ENCODE data around the gene PTPN20.
"Not testable (repeated sequence)": the region's sequence is repeated elsewhere in the genome, so short reads cannot be mapped to it uniquely, and the experiment has no call there.

The PTPN20 gene

DNA sequence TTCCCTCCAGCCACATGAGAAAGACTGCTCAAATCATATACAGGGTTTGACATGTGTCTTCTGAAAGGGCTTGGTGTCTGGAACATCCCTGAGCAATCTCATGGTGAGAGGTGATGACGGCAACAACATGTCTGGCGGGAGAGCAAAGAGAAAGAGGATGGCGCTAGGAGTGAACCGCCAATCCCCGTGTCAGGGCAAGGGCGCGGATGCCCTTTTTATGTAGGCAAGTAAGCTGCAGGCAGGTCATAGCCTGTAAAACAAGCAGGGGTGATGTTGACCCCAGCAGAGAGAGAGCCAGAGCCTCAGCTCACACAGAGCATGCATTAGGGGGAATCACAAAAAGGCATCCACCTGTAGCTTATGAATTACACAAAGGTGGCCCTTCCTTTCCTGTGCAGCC is 4.9 kb upstream of the PTPN20 start:
- H3K4me2 ChIP-seq (ENCODE audit: low read length); H3K27ac ChIP-seq; H3K4me3 ChIP-seq (ENCODE audit: low read depth, low read length); H3K4me1 ChIP-seq; H3K36me3 ChIP-seq (ENCODE audit: control insufficient read depth, insufficient read depth, low read length); H2AFZ ChIP-seq; H3K27me3 ChIP-seq (ENCODE audit: control insufficient read depth, insufficient read depth, low read length); H3K79me2 ChIP-seq; H3K9ac ChIP-seq; H3K9me3 ChIP-seq (ENCODE audit: control insufficient read depth, low read length): not testable (repeated sequence)

DNA sequence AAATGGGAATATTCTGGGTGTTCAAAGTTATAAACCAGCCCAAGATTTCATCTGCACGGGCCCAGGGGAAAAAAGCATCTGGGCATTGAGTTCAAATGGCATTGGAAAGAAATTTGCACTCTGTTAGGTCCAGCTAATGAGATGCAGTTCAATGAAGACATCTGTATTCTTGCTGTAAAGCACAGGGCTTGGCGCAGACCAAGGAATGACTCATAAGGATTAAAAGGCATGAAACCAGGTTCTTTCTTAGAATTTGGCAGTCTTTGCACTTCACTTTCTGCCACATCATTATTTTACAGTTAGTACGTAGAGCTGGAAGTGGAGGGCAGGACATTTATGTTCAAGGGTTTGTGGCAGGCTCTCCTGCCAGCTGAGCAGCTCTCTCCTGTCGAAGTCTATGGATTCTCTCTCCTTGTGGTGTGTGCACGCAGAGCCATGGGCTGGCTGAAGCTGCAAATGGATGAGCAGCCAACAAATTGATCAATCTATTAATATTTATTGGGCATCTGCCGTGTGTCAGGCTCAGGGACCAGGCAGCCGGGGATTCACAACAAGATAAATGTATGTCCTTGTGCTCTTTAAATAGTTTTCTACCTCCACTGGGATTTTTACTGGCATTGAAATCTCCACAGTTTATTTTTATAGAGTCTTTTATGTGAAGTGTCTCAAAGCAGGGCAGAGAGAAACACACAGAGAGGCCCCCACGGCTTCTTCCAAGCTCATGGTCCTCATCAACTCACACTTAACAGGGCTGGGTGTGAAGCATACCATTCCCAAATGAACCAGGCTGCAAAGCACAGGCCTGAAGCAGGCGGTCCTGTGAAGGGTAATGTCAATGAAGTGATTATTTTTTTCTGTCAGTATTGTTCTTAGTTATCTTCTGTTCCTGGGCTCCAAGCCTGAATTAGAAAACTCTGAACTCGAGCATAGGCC is 3.8 kb upstream of the PTPN20 start:
- not testable (repeated sequence) for H3K9ac ChIP-seq; H3K4me2 ChIP-seq (ENCODE audit: low read length); H2AFZ ChIP-seq; H3K9me3 ChIP-seq (ENCODE audit: control insufficient read depth, low read length); H3K36me3 ChIP-seq (ENCODE audit: control insufficient read depth, insufficient read depth, low read length); H3K27ac ChIP-seq; H3K4me3 ChIP-seq (ENCODE audit: low read depth, low read length); H3K79me2 ChIP-seq; H3K27me3 ChIP-seq (ENCODE audit: control insufficient read depth, insufficient read depth, low read length); H3K4me1 ChIP-seq

DNA sequence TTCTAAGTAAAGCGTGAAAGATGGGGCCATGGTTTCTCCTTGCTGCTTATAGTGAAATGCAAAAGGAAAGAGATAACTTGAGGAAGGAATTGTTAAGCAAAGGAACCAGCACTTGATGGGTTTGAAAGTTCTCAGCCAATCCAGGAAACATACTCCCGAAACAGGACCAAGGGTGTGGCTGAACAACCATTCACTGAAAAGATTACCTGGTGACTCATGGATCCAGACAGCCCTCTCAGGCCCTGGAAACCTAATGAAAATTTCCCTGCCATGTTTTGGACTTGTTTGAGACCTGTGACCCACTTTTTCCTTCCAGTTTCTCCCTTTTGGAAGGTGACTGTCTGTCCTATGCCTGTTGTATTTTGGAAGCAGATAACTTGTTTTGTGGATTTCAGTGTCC is 11.3 kb downstream of the PTPN20 start:
- not testable (repeated sequence) for H3K4me3 ChIP-seq (ENCODE audit: low read depth, low read length); H3K79me2 ChIP-seq; H3K9me3 ChIP-seq (ENCODE audit: control insufficient read depth, low read length); H3K27me3 ChIP-seq (ENCODE audit: control insufficient read depth, insufficient read depth, low read length); H3K36me3 ChIP-seq (ENCODE audit: control insufficient read depth, insufficient read depth, low read length); H2AFZ ChIP-seq; H3K27ac ChIP-seq; H3K9ac ChIP-seq; H3K4me2 ChIP-seq (ENCODE audit: low read length); H3K4me1 ChIP-seq

DNA sequence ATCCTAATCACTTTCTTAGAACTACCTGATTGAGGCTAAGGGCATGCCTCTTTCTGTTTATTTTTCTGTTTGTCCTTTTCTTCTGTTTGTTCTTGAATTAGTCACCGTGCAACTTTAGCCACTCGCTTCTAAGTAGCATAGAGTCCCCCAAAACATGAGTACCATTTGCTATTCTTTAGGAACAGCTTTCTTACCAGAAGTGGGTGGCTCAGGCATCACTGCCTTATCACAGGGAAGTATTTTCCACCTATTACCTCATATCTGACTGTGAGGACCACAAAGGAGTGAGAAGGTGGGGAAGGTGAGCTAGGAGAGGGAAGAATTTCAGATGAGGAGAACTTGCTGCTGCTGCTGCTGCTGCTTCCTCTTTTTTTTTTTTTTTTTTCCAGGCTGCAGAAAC is 13.9 kb downstream of the PTPN20 start:
- not testable (repeated sequence) for H3K9me3 ChIP-seq (ENCODE audit: control insufficient read depth, low read length); H3K9ac ChIP-seq; H3K27ac ChIP-seq; H3K4me1 ChIP-seq; H3K36me3 ChIP-seq (ENCODE audit: control insufficient read depth, insufficient read depth, low read length); H2AFZ ChIP-seq; H3K4me3 ChIP-seq (ENCODE audit: low read depth, low read length); H3K27me3 ChIP-seq (ENCODE audit: control insufficient read depth, insufficient read depth, low read length); H3K4me2 ChIP-seq (ENCODE audit: low read length); H3K79me2 ChIP-seq

DNA sequence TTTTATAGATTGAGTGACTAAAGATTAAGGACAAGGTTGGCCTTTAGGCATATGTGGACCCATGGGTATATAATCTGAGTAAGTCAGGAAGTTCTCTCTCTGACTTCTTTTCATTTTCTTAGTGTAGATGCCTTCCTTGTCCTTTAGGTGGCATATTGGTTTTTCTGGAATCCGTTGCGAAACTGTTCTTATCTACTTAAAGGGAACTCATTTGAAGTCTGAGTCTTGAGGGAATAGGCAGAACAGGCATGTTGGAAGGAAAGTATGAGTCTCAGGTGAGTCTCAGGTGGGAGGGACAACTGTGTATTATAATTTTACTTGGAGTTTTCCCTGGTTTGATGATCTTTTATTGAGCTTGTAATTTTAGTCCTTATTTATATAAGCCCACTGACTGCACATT is 14.6 kb downstream of the PTPN20 start:
- H3K36me3 ChIP-seq (ENCODE audit: control insufficient read depth, insufficient read depth, low read length); H3K27me3 ChIP-seq (ENCODE audit: control insufficient read depth, insufficient read depth, low read length); H3K4me3 ChIP-seq (ENCODE audit: low read depth, low read length); H3K9ac ChIP-seq; H3K79me2 ChIP-seq; H3K4me2 ChIP-seq (ENCODE audit: low read length); H3K27ac ChIP-seq; H3K4me1 ChIP-seq; H2AFZ ChIP-seq; H3K9me3 ChIP-seq (ENCODE audit: control insufficient read depth, low read length): not testable (repeated sequence)

DNA sequence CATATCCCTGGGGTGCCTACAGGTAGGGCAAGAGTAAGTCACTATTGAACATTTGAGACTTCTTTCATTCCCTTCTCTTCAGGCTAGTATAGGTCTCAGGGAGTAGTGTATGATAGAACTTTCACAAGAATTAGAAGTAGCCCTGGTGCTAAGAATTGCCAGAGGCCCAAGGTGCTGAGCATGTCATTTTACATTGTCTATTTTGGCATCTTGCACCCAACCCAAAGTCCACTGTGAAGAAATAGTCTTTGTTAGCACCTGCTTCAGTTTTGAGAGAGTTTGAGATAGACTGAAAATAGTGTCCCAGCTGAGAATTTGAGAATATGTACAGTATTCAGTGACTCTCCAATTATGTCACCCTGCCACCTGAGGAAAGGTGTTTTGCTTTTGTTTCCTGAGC is 17.6 kb downstream of the PTPN20 start:
- not testable (repeated sequence) for H3K4me1 ChIP-seq; H3K27ac ChIP-seq; H3K9ac ChIP-seq; H3K4me3 ChIP-seq (ENCODE audit: low read depth, low read length); H3K4me2 ChIP-seq (ENCODE audit: low read length); H3K27me3 ChIP-seq (ENCODE audit: control insufficient read depth, insufficient read depth, low read length); H2AFZ ChIP-seq; H3K79me2 ChIP-seq; H3K9me3 ChIP-seq (ENCODE audit: control insufficient read depth, low read length); H3K36me3 ChIP-seq (ENCODE audit: control insufficient read depth, insufficient read depth, low read length)

DNA sequence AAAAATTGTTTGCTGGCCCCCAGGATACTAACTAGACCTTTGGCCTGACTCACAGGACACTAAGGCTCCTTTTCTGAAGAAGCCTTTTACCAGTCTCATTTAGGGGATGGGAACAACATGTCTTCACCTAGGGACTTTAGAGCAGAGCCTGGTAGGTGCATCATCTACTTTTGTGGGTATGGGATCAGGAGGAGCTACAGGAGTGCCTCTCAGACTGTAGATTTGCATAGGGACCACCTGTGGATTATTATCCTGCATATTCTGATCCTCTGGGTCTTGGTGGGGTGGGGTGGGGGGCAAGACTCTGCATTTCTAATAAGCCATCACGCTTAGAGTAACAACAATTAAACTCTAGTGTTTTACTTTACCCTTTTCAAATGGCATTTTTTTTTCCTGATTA is 21.2 kb downstream of the PTPN20 start:
- not testable (repeated sequence) for H3K9me3 ChIP-seq (ENCODE audit: control insufficient read depth, low read length); H3K27ac ChIP-seq; H3K4me2 ChIP-seq (ENCODE audit: low read length); H3K4me1 ChIP-seq; H3K79me2 ChIP-seq; H3K27me3 ChIP-seq (ENCODE audit: control insufficient read depth, insufficient read depth, low read length); H3K9ac ChIP-seq; H3K36me3 ChIP-seq (ENCODE audit: control insufficient read depth, insufficient read depth, low read length); H2AFZ ChIP-seq; H3K4me3 ChIP-seq (ENCODE audit: low read depth, low read length)

DNA sequence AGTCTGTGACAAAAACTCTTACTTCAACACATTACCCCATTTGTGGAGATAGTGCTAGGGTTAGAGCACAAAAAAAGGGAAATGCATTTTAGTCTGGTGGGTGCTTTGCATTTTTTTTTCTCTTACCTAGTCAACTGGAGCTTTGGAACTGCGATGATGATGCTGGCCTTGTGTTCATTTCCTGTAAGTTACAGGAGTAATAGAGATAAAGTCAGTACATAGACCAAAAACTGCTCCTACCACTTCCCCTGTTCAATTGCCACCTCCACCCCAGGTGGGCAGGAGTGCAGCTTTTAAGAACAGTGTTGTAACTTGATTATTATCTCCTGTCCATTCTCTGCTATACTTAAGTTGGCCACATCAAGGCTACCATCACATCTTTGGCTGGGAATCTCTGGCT is 29.9 kb downstream of the PTPN20 start:
- not testable (repeated sequence) for H3K27me3 ChIP-seq (ENCODE audit: control insufficient read depth, insufficient read depth, low read length); H3K9me3 ChIP-seq (ENCODE audit: control insufficient read depth, low read length); H3K4me1 ChIP-seq; H3K36me3 ChIP-seq (ENCODE audit: control insufficient read depth, insufficient read depth, low read length); H3K4me2 ChIP-seq (ENCODE audit: low read length); H3K4me3 ChIP-seq (ENCODE audit: low read depth, low read length); H3K79me2 ChIP-seq; H3K27ac ChIP-seq; H3K9ac ChIP-seq; H2AFZ ChIP-seq

DNA sequence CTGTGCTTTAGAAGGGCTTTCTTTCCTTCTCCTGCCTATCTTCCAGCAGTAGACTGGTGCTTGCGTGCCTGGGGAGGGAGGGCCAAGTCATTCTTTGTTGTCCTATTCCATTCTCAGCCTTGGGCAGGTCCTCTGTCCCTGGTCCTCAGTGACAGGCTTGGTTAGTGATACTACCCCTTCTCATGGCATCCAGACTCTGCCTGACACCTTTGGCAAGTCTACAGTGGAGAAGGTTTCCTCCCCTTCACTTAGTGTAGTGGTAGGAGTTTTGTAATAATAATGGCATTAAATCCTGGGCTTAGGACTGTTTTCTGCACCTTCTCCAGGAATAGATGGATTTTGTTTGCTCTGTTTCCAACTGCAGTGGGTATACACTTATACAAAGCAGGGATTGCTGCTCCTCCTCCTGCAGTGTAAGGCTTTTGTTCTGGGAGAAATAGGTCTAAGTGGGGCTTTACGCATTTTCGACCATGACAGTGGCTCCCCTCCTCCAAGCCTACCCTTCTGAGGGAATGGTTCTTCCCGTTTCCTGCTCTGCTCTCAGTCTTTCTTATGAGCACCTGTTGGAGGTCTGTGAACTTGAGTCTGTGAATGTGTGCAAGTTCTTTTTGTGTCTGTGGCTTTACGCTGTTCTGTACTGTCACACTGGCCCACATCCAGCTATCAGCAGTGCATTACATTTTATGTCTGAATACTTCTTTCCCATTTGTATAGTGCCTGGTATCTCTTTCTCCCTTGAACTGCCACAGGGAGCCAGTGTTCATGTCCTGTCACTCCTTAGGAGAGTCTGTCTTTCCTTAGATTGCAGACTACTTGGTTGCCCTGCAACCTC is 37.7 kb downstream of the PTPN20 start:
- H3K27me3 ChIP-seq (ENCODE audit: control insufficient read depth, insufficient read depth, low read length); H3K27ac ChIP-seq; H3K9me3 ChIP-seq (ENCODE audit: control insufficient read depth, low read length); H3K79me2 ChIP-seq; H3K9ac ChIP-seq; H2AFZ ChIP-seq; H3K4me1 ChIP-seq; H3K36me3 ChIP-seq (ENCODE audit: control insufficient read depth, insufficient read depth, low read length); H3K4me2 ChIP-seq (ENCODE audit: low read length); H3K4me3 ChIP-seq (ENCODE audit: low read depth, low read length): not testable (repeated sequence)

DNA sequence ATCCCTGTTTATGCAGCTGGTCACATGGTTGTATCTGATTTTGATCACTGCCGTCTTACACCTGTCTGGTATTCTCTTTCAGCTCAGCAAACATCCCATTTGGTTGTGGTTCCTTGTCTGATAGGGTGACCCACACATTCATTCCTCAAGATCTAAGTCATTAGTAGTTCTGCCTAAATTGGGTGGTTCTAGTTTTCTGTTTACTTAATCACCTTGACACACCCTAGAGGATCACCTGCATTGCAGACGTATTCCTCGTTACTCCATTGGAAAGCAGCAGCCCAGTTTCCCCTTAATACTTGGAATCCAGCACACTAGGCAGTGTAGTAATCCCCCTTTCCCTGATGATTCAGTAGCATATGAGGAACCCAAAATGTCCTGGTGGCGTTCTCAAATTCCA is 41.3 kb downstream of the PTPN20 start:
- not testable (repeated sequence) for H3K4me2 ChIP-seq (ENCODE audit: low read length); H2AFZ ChIP-seq; H3K27ac ChIP-seq; H3K4me1 ChIP-seq; H3K4me3 ChIP-seq (ENCODE audit: low read depth, low read length); H3K9ac ChIP-seq; H3K27me3 ChIP-seq (ENCODE audit: control insufficient read depth, insufficient read depth, low read length); H3K9me3 ChIP-seq (ENCODE audit: control insufficient read depth, low read length); H3K79me2 ChIP-seq; H3K36me3 ChIP-seq (ENCODE audit: control insufficient read depth, insufficient read depth, low read length)

DNA sequence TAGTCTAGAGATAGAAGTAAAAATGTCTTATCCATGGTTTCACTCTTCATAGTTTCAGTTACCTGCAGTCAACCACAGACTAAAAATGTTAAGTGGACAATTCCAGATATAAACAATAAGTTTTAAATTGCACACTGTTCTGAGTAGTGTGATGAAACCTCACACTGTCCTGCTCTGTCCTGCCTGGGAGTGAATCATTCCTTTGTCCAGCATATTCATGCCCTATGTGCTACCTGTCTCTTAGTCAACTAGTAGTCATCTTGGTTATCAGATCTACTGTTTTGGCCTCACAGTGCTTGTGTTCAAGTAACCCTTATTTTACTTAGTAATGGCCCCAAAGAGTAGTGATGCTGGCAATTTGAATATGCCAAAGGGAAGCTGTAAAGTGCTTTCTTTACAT is 49.5 kb downstream of the PTPN20 start:
- H2AFZ ChIP-seq; H3K9me3 ChIP-seq (ENCODE audit: control insufficient read depth, low read length); H3K27me3 ChIP-seq (ENCODE audit: control insufficient read depth, insufficient read depth, low read length); H3K36me3 ChIP-seq (ENCODE audit: control insufficient read depth, insufficient read depth, low read length); H3K9ac ChIP-seq; H3K27ac ChIP-seq; H3K79me2 ChIP-seq; H3K4me1 ChIP-seq; H3K4me2 ChIP-seq (ENCODE audit: low read length); H3K4me3 ChIP-seq (ENCODE audit: low read depth, low read length): not testable (repeated sequence)

Measured in parathyroid adenoma (tissue), 2 donors.